Ecto neural progenitor cell (in vitro differentiated cells): ENCODE measurements around the gene GSG1L.

ENCODE experiments used
- DNase-seq: peaks from one replicate; pipeline ENCODE4 v3.0.0-alpha.2; 2018; ENCODE audit warnings: low spot score

GSG1L gene

DNA sequence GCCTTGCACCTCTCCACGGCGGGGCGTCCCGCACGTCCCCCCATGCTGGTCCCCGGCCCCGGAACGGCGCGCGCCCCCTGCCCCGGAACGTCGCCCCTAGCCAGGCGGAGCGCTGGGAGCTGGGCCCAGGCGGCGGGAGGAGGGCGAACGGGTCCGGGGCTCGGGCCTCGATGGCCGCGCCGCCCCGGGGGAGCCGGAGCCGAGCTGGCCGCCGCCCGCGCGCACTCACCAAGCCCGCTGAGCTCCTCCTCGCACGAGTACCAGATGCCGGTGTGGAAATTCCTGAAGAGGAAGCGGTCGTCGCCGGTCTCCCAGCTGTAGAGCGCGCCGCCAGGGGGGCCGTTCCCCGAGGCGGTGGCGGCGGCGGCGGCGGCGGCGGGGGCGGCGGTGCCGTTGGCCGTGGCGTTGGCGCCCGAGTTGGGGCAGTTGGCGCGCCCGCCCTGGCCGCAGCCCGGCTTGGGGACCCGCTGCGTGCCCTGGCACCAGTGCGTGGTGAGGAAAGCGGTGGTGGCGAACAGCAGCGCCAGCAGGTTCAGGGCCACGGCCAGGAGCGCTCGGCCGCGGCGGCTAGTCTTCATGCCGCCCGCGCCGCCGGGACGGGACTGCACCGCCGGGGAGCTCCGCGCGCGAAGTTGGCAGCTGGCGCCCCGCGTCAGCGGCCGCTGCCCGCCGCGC, 530 bp downstream of the GSG1L start:
- DNase-seq, result peak; percentile 63

DNA sequence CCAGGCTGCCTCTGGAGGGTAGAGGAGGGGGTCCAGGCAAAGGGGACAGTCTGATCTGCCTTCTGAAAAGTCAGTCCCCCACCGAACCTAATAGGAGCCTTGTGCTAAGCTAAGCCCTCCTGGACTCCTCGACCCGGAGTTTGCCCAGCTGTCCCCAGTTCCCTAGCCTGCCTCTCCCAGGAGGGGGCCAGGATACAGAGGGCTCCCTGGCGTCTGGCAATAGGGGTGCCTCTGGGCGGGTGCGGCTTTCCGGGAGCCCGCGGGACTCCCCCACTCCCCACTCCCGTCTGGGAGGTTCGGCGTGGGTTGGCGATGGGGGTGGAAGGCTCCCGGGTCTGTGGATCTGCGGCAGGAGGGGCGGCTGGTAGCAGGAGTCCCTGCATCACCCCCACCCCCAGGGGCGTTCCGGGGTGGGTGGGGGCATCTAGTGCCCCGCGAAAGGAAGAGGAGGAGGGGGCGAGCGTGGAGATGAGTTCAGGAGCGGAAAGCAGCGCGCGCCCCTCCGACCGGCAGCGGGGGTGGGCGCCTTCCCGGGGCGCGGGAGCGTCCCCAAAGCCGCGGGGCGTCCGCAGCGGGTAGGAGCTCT, 1.2 kb downstream of the GSG1L start:
- DNase-seq, result no peak

DNA sequence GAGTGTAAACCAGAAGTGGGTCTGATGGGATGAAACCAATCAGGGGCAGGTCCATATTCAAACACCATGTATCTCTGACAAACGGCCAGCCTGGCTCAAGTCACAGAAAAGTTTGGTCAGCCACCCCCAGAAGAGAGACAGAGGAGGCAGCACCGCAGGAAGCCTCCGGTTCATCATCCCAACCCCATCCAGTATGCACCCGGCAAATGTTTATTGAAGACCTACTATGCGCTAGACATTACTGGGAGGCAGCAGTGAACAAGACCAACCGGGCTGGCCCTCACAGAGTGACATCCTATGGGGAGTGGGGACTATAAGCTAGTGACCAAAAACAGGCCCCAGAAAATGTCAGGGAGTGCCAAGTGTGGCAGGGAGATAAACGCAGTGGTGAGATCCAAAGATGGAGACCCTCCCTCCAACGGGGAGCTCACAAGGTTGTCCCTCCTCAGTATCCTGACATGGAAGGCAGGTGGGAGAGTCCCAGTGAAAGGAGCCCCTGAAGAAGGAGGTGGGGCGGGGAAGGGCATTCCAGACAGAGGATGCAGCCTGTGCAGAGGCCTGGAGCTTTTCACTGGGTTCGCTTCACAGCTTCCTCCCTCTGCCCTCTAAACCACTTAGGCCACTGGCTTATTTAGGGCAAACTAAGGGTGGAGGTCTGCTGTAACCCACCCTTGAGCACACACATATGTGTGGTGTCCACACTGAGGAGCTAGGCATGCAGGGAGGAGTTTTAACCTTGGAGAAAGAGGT, 2.0 kb downstream of the GSG1L start:
- DNase-seq, result no peak

DNA sequence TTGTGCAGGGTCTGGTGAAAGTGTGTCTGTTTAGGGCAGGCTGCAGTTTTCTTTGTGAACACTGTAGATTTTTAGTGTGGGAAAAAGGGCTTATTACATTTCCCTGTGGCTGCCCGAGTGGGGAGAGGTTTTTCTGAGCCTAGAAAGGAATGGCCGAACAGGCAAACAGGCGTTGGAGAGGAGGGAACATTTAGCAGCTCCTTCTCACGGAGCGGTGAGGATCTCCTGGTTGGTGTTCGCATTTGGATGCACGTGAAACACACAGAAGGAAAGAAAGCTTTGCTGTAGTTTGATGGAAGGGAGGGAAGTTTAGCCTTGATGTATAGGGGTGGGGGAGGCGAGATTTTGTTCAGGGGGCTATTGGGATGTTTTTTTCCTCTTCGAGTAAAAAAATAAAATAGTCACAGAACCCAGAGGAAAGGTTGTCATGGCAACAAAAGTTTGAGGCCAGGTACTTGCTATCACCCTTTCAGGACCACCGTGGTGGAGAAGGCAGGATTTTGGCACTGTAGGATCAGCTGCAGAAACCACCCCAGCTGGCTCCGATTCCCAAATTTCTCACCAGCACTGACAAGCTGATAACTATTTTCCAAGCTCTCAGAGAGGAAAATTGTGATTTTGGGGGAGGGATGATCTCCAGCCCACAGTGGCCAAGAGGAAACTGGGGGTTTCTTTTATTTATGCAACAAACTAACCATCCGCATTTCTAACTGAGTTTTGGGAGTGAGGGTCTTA, 3.5 kb downstream of the GSG1L start:
- no peak for DNase-seq

DNA sequence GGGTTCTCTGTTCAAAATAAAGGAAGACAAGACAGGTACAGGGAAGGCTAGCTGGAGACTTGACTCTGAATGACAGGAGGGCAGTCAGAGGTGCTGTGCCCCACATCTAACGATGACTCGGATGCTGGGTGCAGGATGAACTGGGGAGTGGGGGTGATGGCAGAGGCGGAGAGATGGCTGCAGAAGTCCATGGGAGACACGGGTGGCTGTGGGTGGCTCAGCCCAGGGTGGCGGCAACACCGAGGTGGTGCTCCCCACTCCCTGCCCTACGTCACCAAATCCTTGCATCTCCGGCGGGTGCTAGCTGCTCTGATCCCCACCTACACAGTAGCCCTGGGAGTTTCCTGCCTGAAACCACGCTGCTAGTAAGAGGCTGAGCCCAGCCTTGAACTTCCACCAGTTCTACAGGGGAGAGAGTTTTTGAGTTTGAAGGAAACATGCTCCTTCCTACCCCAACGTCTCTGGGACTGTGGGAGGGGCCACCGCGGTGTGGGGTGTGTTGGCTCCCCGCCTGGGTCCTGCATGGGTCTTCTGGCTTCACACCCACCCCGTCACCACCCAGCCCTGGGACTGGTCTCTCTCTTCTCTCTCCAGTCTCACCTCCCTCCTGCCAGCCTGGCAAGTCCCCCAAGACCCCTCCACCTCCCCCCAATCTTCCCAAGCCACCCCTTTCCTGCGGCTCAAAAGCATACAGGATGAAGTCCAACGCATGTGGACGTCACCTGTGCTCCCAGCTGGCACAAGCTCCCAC, 4.5 kb downstream of the GSG1L start:
- DNase-seq, result no peak

DNA sequence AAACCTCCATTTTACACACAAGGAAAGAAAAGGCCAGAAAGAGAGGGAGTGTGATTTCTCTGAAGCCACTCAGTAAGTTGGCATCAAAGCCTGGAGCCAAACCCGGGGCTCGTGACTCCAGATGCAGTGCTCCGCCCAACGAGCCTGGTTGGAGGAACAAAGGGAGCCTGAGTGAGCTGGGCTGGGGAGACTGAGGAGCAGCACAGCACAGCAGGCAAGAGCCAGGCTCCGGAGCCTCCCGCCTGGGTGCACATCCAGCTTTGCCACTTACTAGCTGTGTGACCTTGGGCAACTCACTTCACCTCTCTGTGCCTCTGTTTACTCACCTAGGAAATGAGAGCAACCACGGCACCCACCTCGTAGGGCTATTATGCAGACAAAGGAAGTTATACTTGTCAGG, 5.6 kb downstream of the GSG1L start:
- DNase-seq, result no peak

DNA sequence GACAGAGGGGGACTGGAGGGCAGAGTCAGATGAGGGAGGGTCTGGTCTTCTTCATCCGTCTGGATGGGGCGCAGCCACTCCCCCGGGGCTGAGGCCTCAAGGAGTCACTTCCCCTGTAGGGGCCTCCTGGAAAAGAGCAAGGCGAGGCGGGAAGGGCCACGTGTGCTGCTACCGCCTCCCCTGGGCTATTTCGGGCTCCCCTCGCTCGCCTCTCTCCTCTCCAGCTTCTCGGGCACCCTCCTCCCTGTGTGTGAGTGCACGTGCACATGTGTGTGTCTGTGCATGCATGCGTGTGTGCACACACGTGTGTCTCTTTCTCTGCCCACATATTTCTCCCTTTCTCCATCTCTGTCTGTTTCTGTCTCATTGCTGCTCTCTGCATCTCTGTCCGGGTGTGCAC, 10.1 kb downstream of the GSG1L start:
- no peak for DNase-seq

DNA sequence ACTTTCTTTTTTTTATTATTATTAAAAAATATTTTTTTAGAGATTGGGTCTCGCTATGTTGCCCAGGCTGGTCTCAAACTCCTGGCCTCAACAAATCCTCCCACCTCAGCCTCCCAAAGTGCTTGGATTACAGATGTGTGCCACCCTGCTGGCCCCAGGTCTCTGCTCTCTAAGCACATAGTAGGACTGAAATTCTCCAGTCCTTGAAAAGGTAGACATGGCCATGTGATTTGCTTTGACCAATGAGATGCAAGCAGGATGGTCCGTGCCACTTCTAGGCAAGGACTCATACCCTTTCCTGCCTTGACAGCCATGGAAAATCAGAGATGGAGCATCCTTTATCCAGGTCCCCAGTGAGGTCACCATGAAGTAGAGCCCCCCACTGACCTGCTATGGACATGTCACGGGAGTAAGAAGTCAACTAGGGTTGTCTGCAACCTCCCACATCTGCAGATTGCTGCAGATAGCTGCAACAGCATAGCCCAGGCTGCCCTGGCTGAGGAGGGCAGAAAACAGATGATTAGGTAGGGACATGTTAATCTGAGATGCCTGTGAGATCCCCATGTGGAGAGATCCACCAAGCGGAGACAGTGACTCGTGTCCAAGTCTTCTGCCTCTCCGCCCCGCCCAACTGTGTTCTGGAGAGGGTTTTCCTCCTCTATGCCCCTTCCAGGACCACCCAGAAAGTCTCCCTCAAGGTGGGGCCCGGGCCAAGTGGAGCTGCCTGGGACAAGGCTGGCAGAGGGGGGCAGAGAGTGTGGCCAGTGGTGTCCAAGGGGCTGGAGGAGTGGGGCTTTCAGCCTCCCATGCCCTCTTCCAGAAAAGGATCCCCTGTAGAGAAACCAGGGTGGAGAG, 11.0 kb downstream of the GSG1L start:
- DNase-seq, result no peak

DNA sequence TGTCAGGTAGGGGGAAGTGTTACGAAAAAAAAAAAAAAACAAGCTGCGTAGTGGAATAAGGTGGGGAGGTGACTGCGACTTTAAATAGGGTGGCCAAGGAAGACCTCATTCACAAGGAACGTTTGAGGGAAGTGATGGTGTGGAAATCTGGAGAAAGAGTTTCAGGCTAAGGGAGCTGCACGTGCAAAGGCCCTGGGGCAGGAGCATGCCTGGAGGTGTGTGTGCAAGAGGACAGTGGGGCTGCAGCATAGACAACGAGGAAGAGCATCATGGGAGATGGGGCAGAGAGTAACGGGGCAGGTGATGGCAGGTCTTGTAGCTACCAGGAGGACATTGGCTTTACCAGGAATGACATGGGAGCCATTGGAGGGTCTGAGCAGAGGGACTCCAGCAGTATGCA, 12.0 kb downstream of the GSG1L start:
- DNase-seq, result no peak

DNA sequence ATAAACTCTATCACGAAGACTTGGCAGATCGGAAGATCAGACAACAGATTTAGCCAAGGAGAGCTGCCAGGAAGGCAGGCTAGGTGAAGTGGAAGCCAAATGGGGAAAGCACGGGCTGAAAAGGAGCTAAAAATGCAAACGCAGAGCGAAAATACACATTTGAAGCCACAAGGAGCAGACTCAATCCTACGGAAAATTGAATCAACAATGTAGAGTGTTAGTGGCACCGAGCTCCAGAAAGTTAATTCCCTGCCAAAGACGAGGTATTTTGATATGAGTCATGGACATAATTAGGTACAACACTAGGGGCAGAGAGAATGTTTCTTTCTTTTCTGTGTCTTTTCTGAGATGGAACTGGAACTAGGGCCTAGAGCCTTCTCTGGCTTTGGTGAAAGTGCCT, 20.7 kb downstream of the GSG1L start:
- no peak for DNase-seq

DNA sequence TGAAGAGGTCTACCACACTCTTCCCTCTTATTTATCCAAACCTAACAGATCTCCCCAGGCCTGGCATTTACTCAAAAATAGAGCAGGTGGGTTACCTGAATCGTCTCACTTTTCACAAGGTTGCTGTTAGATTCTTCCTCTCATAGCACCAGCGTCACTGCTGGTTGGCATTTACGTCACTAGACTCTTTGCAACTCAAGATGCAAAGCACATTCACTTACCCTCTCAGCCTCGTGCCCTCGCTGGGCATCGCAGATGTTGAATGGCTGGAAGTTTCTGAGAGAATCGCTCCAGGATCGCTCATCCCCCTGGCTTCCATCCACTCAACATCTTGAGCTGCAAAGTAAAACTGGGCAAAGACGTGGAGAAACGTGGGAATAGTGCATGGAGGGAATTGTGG, 21.9 kb downstream of the GSG1L start:
- DNase-seq, result no peak

DNA sequence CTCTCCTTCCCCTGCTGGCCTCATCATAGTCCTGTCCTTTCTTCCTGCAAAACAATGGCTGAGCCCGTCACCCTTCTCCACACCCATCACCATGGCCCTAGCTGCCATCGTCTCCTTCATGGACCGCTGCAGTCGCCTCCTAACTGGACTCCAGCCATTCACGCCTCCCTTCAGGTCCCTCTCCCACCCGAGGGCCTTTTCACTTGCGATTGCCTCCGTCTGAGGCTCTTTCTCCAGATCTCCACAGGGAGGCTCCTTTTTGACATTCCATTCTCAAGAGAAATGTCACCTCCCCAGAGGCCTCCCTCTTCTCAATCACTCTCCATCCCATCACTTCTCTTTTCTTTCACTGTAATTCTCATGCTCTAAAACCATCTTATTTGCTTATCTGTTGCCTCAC, 23.5 kb downstream of the GSG1L start:
- no peak for DNase-seq

DNA sequence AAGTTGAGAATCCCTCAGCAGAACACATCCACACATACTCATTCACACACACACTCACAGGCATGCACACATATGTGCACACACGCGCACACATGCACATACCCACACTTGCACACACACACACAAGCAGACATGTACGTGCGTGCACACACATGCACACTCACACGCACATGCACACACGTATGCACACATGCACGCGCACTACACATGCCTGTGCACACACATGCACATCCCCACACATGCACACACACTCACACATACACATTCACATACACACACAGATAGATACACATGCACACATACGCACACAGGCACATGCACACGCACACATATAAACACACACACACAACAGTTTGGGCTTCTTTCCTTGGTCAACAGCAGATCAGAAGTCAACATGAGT, 24.0 kb downstream of the GSG1L start:
- no peak for DNase-seq

DNA sequence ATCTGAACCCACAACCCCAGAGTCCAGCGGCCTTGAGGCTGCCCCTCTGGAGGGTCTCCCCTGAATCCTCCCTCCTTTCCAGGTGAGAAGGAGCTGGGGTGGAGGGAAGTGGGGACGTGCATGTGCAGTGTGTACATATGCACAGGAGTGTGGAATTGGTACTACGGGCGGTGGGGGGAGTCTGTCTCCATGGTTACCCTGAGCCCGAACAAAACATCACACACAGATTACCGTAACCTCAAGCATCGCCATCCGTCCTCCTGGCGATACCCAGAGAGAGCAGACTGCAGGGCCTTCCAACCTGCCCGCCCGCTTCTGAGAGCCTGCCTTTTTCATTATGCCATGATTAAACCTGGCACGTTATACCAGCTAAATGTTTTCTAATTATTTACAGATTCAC, 25.1 kb downstream of the GSG1L start:
- DNase-seq, result no peak

DNA sequence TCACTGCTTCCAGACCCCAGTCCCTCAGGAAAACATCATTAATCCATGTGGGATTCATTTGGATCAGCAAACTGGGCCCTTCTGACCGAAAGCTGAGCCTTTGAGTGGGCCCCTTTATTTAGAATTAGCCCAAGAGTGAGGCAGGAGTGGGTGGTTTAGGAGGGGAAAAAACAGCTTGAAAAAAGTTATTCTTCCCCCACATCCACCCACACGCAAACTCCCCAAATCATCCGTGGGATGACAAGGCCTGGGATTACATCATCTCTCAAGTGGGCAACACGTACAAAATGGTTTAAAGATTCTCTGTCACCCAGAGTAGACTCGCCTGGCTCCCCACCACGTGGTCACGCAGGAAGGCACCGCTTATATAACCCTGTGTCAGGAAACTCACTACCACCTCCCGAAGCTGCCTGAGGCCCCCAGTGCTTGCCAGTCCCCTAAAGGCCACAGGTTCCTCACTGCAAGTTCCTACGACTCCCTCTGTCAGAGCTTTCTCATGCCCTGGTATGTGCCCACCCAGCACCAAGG, 27.6 kb downstream of the GSG1L start:
- DNase-seq, result no peak

DNA sequence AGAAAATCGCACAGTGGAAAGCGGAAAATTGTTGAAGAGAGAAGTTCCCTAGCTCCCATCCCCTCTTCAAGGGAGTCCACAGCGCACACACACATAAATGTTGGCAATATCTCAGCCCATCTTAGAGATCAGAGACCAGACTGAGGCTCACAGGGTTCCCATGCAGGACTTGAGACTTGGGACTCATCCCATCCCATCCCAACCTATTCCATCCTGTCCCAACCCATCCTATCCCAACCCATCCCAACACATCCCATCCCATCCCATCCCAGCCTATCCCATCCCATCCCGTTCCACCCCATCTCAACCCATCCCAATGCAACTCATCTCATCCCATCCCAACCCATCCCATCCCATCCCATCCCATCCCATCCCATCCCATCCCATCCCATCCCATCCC, 29.6 kb downstream of the GSG1L start:
- no peak for DNase-seq

DNA sequence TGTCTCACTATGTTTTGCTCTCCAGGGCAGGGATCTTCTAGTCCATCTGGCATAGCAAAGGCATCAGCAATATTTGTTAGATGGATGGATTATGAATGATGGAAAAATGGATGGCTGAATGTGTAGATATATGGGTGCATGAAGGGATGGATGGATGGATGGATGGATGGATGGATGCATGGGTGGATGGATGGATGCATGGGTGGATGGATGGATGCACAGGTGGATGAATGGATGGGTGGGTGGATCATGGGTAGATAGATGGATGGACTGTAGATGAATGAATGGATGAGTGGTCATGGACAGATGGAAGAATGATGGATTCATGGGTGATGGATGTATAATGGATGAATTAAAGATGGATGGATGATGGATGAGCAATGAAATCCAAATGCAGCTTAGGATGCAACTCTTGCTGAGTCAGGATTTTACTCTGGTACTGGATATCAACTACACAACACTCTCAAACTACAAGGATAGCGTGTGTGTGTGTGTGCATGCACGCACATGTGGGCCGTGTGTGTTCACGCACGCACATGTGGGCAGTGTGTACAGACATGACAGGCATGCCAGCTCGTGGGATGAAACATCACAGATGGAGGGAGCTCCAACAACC, 34.0 kb downstream of the GSG1L start:
- DNase-seq, result no peak

DNA sequence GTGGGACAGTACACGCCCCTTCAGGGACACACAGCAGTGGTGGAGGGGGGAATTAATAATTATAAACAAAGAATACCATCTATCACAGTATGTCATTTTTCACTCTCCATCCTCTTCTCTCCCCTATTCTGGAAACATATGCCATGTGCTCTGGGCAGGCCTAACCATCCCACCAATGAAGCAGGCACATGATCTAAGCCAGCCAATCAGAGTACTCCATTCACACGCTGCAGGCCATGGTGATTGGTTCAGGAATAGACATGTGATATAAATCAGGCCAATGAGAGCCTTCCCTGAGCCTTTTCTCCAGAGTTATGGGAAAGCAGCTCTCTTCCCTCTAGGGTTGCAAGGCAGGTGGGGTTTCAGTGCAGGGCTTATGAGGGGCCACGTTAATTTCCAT, 36.5 kb downstream of the GSG1L start:
- DNase-seq, result no peak

DNA sequence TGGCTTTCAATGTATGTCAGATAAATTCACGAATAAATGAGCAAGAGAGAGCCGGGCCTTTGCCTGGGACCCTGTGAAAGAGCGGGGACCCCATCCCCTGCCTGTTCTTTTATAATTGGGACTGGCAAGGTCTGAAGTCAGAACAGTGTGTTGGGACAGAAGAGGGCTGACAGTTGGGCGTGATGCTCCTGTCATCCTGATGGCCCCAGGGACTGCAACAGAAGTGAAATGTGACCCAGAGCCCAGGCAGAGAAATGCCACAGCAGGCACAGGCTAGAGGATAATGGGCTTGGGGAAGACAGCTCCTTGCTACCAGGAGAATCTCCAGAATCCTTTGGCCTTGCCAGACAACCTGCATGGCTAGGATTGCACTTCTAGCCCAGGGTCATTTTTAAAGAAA, 37.9 kb downstream of the GSG1L start:
- no peak for DNase-seq

DNA sequence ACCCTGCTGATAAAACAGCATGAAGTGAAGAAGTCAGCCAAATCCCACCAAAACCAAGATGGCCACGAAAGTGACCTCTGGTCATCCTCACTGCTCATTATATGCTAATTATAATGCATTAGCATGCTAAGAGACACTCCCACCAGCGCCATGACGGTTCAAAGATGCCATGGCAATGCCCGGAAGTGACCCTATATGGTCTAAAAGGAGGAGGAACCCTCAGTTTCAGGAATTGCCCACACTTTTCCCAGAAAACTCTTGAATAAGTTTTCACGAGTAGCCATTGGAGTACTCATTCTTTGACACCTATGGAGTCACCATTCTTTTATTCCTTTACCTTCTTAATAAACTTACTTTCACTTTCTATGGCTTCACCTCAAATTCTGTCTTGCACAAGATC, 44.3 kb downstream of the GSG1L start:
- no peak for DNase-seq

DNA sequence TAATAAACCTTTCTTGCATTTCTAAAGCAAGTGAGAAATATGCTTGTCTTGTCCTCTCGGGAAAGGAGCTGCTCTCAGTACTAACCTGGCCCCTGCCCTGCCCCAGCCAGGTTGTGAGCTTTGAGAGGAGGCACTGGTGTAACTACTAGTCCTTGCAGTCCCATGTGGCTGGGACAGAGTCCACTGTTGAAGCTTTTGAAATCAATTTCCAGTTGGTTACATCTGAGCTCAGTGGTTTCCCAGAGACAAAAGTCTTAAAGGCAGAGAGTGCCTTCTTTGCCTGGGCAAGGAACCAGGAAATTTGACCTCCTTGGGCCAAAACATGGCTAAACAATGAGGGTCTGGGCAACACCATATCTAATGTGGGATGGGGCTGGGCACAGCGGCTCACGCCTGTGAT, 48.7 kb downstream of the GSG1L start:
- no peak for DNase-seq
